KMS-11 (cell line): ENCODE measurements around the gene DCHS2.

ENCODE experiments used
- H2AFZ ChIP-seq: fragments of 200-600 bp; sonication (generic); 2 replicates; pipeline ENCODE4 v1.6.1; 2016; ENCODE audit warnings: antibody characterized with exemption, mixed run types, low read depth
- H3K27ac ChIP-seq: fragments of 200-600 bp; sonication (generic); 2 replicates; pipeline ENCODE4 v1.6.1; 2016; ENCODE audit warnings: mild to moderate bottlenecking, mixed run types
- H3K27me3 ChIP-seq: fragments of 200-600 bp; sonication (generic); 2 replicates; pipeline ENCODE4 v1.6.1; 2017; ENCODE audit warnings: mild to moderate bottlenecking, low read depth, mixed run types, moderate library complexity; ENCODE audit not compliant: insufficient read depth
- H3K36me3 ChIP-seq: fragments of 200-600 bp; sonication (generic); 2 replicates; pipeline ENCODE4 v1.6.1; 2017; ENCODE audit warnings: mild to moderate bottlenecking, mixed run types; ENCODE audit not compliant: insufficient read depth
- H3K4me1 ChIP-seq: fragments of 200-600 bp; sonication (generic); 2 replicates; pipeline ENCODE4 v1.6.1; 2016; ENCODE audit warnings: mild to moderate bottlenecking, low read depth, mixed run types; ENCODE audit not compliant: poor library complexity, severe bottlenecking
- H3K4me2 ChIP-seq: fragments of 200-600 bp; sonication (generic); 2 replicates; pipeline ENCODE4 v1.7.0; 2016; ENCODE audit warnings: mild to moderate bottlenecking, mixed run types
- H3K4me3 ChIP-seq: fragments of 200-600 bp; sonication (generic); IDR thresholded peaks from 2 replicates; pipeline ENCODE4 v1.6.1; 2017; ENCODE audit warnings: low read depth, low read length, mixed read lengths; ENCODE audit not compliant: insufficient read depth
- H3K79me2 ChIP-seq: fragments of 200-600 bp; sonication (generic); 2 replicates; pipeline ENCODE4 v1.6.1; 2016; ENCODE audit warnings: low read depth, mixed run types; ENCODE audit not compliant: insufficient read depth
- H3K9ac ChIP-seq: fragments of 200-600 bp; sonication (generic); 2 replicates; pipeline ENCODE4 v1.6.1; 2016; ENCODE audit warnings: mild to moderate bottlenecking, mixed run types
- H4K20me1 ChIP-seq: fragments of 200-600 bp; sonication (generic); 2 replicates; pipeline ENCODE4 v1.6.1; 2016; ENCODE audit warnings: mild to moderate bottlenecking, mixed run types; ENCODE audit not compliant: insufficient read depth
- TF ChIP-seq, protein P1 (sequence below): fragments of 200-600 bp; sonication (generic); conservative IDR thresholded peaks from 2 replicates; pipeline ENCODE4 v1.6.1; 2017; ENCODE audit warnings: low read depth, mild to moderate bottlenecking, antibody characterized with exemption, low read length, moderate library complexity, mixed read lengths

Gene DCHS2

DNA sequence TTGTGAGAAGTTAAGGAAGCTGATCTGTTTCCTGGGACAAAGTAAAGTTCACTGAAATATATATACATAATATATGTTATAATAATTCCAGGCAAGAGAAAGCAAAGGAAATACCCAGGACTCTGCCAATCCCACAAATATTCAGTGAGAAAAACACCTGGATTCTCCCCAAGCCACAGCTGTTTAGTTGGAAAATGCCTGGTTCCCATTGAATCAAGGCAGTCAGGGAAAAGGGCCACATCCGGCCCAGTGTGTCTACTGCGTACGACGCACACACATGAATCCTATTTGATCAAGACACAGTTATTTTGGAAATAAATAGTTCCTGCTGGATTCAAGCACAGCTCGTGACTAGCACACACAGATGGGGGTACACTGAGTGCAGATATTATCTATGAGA lies 6.3 kb upstream of the DCHS2 start:
- no peaks in the 10 kb centered on the region for H3K4me1 ChIP-seq
- H3K79me2 ChIP-seq, result no peaks in the 10 kb centered on the region
- no peak overlapping the region for H3K4me2 ChIP-seq
- TF ChIP-seq, protein P1, sequence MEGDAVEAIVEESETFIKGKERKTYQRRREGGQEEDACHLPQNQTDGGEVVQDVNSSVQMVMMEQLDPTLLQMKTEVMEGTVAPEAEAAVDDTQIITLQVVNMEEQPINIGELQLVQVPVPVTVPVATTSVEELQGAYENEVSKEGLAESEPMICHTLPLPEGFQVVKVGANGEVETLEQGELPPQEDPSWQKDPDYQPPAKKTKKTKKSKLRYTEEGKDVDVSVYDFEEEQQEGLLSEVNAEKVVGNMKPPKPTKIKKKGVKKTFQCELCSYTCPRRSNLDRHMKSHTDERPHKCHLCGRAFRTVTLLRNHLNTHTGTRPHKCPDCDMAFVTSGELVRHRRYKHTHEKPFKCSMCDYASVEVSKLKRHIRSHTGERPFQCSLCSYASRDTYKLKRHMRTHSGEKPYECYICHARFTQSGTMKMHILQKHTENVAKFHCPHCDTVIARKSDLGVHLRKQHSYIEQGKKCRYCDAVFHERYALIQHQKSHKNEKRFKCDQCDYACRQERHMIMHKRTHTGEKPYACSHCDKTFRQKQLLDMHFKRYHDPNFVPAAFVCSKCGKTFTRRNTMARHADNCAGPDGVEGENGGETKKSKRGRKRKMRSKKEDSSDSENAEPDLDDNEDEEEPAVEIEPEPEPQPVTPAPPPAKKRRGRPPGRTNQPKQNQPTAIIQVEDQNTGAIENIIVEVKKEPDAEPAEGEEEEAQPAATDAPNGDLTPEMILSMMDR, result no peak
- H3K27me3 ChIP-seq, result no peaks in the 10 kb centered on the region
- no peak overlapping the region for H2AFZ ChIP-seq
- H3K36me3 ChIP-seq, result no peaks in the 10 kb centered on the region
- H3K4me3 ChIP-seq, result no peak overlapping the region
- H4K20me1 ChIP-seq, result no peaks in the 10 kb centered on the region
- H3K27ac ChIP-seq, result no peak overlapping the region
- no peak overlapping the region for H3K9ac ChIP-seq

DNA sequence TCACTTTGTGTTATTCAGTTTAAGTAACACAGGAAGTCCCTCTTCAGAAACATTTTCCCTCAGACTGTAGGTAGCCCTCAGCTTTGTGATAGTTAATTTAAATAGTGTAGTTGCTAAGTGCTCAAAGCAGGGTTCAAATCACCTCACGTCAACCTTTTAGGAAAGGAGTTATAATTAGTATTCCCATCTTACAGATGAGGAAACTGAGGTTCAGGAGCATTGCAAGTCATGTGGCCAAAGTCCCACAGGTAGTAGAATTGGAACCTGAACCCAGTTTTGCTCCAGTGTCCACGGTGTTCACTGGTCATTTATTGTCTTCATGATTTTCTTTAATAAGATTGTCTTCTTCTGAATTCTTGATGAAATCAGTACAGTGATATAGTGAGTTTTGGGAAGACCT lies 4.3 kb upstream of the DCHS2 start:
- Histone ChIP-seq H4K20me1 (no peaks in the 10 kb centered on the region), H3K9ac (no peak overlapping the region), H2AFZ (no peak overlapping the region), H3K27me3 (no peaks in the 10 kb centered on the region), H3K27ac (no peak overlapping the region), H3K36me3 (no peaks in the 10 kb centered on the region), H3K79me2 (no peaks in the 10 kb centered on the region), H3K4me1 (no peaks in the 10 kb centered on the region), H3K4me3 (no peak overlapping the region), H3K4me2 (no peak overlapping the region)
- TF ChIP-seq, protein P1, result no peak

DNA sequence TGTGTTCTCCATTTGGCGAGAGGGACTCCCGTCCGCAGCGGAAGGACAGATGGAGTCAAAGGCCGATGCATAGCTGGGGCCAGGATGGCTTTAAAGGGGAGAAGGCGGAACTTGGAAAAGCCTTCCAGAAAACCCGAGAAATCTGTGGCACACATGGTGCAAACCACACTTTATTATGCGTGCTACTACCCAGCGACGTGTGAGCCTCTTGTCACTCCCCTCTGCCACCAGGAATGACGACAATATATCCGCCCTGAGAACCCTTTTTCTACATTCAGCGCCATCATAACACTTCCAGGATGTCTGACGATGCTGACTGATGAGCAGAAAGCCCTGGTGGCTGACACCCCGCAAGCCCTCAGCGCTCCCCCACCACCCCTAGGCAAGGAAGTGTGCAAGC lies 689 bp upstream of the DCHS2 start:
- Histone ChIP-seq H4K20me1 (no peaks in the 10 kb centered on the region), H3K27ac (no peak overlapping the region), H3K4me1 (no peaks in the 10 kb centered on the region), H3K79me2 (no peaks in the 10 kb centered on the region), H3K4me3 (no peak overlapping the region), H3K9ac (no peak overlapping the region), H3K4me2 (no peak overlapping the region), H3K27me3 (no peaks in the 10 kb centered on the region), H3K36me3 (no peaks in the 10 kb centered on the region), H2AFZ (no peak overlapping the region)
- TF ChIP-seq, protein P1, result no peak

DNA sequence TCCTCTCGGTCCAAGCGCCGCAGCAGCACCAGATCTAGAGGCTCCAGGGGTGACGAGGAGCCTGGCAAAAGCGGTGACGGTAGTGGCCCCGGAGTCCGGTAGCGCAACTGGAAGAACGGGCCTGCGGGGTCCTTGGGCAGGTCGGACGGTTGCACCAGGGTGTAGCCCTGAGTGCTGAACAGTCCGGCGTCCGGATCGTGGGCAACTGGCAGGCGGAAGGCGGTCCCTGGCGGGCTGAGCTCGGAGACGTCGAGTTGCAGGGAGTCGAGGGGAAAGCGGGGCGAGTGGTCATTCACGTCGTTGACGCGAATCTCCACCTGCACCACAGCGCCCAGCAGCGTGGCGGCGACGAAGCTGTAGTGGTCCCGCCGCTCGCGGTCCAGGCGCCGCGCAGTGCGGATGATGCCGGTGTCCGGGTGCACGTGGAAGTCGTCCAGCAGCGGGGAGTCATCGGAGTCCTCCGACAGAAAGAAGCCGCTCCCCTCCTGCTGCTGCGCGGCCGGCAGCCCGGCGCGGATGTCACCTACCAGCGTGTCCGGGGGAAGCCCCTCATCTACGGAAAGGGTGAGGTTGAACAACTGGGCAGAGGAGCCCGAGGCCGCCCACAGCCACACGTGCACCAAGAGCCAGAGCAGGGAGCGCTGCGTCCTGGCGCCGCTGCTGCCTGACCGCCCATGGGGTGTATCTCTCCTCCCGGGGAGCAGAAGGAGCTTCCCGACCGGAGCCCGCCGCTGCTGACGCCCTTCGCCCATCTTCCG lies 837 bp downstream of the DCHS2 start:
- Histone ChIP-seq H3K27ac (no peak overlapping the region), H4K20me1 (no peaks in the 10 kb centered on the region), H2AFZ (peak overlapping the region; percentile 74; the same call in 1 of the 2 replicates), H3K9ac (no peak overlapping the region), H3K36me3 (no peaks in the 10 kb centered on the region), H3K4me1 (no peaks in the 10 kb centered on the region), H3K79me2 (no peaks in the 10 kb centered on the region), H3K4me3 (no peak overlapping the region), H3K27me3 (no peaks in the 10 kb centered on the region), H3K4me2 (peak overlapping the region; percentile 29; the same call in 1 of the 2 replicates)
- TF ChIP-seq, protein P1, result no peak
